Endothelial cell of umbilical vein (primary cell): Measurements from ENCODE around the gene LCMT2. TPM values are rescaled to one million over a fixed set of nuclear protein-coding genes. Genes with fewer than 3 reads are reported as not detected.

Source experiments
- BruUV-seq: library from RNA; stranded (reverse); fragments of 400-500 nt; replicated peaks from 2 replicates; lab custom pipeline; 2021; lab: Mats Ljungman, UMichigan
- CTCF ChIA-PET: fragments of 300-600, 350-600 bp; sonication (Branson Sonifier 250); formaldehyde crosslinking; loops from one replicate; lab custom pipeline; 2021; ENCODE audit warnings: antibody characterized with exemption, inconsistent platforms; lab: Charles Lee
- POLR2A ChIA-PET: fragments of 300-600, 350-600 bp; sonication (Branson Sonifier 250); formaldehyde crosslinking; loops from one replicate; lab custom pipeline; 2021; ENCODE audit warnings: antibody characterized with exemption, inconsistent platforms; lab: Charles Lee
- DNase-seq: peaks from one replicate; pipeline ENCODE4 v3.0.0-alpha.2; 2011; ENCODE audit warnings: low read depth, low spot score
- FAIRE-seq: peaks from 2 replicates; lab custom pipeline; 2011; peaks lifted over from hg19 to GRCh38; lab: Jason Lieb, UNC
- H2AFZ ChIP-seq: 2 replicates; pipeline ENCODE4 v1.6.0; 2012; ENCODE audit warnings: low read depth, low read length, control low read depth, inconsistent platforms
- H3K27ac ChIP-seq: 2 replicates; pipeline ENCODE4 v1.5.1; 2011; ENCODE audit warnings: low read depth, mild to moderate bottlenecking, control low read depth, low read length, moderate library complexity; ENCODE audit not compliant: insufficient read depth
- H3K27me3 ChIP-seq, 2 experiments: 2 replicates each; pipeline versions ENCODE4 v1.6.0 to v1.6.1; 2011; ENCODE audit warnings: low read length in 2 of 2, mixed read lengths in 1 of 2; ENCODE audit not compliant: control insufficient read depth in 2 of 2, insufficient read depth in 2 of 2
- H3K36me3 ChIP-seq, 2 experiments: 2 replicates in 1 of 2; 3 replicates in 1 of 2; pipeline ENCODE4 v1.5.1; 2011; ENCODE audit warnings: low read length in 2 of 2, mild to moderate bottlenecking in 1 of 2, moderate library complexity in 1 of 2; ENCODE audit not compliant: control insufficient read depth in 2 of 2, insufficient read depth in 2 of 2; ENCODE audit errors: extremely low read depth in 1 of 2
- H3K4me1 ChIP-seq: 3 replicates; pipeline ENCODE4 v1.5.1; 2011; ENCODE audit warnings: mild to moderate bottlenecking, low read length; ENCODE audit not compliant: control insufficient read depth, insufficient read depth; ENCODE audit errors: extremely low read depth
- H3K4me2 ChIP-seq: 2 replicates; pipeline ENCODE4 v1.6.1; 2011; ENCODE audit warnings: low read length, control low read depth, mixed read lengths; ENCODE audit not compliant: insufficient read depth
- H3K4me3 ChIP-seq, 3 experiments: fragments of 200-600 bp in 1 of 3; sonication (generic), shearing (Covaris generic) in 1 of 3; replicated peaks in 1 of 3; 2 replicates each; pipeline ENCODE4 v1.5.1; 2011 to 2016; ENCODE audit warnings: control low read depth in 3 of 3, low read length in 3 of 3, mild to moderate bottlenecking in 2 of 3, inconsistent platforms in 1 of 3, low read depth in 1 of 3, moderate library complexity in 1 of 3; ENCODE audit not compliant: insufficient read depth in 1 of 3
- H3K79me2 ChIP-seq: 2 replicates; pipeline ENCODE4 v1.6.0; 2012; ENCODE audit warnings: low read length, inconsistent platforms; ENCODE audit not compliant: control insufficient read depth, insufficient read depth
- H3K9ac ChIP-seq: replicated peaks from 2 replicates; pipeline ENCODE3; 2011; ENCODE audit warnings: low read length, control low read depth; ENCODE audit not compliant: insufficient read depth; ENCODE audit errors: extremely low read depth
- H3K9me1 ChIP-seq: replicated peaks from 3 replicates; pipeline ENCODE4 v1.6.0; 2011; ENCODE audit warnings: mild to moderate bottlenecking, low read length; ENCODE audit not compliant: control insufficient read depth, insufficient read depth; ENCODE audit errors: extremely low read depth
- H3K9me3 ChIP-seq: replicated peaks from 2 replicates; pipeline ENCODE4 v1.5.1; 2012; ENCODE audit warnings: low read length, inconsistent platforms; ENCODE audit not compliant: control insufficient read depth, insufficient read depth
- H4K20me1 ChIP-seq: replicated peaks from 2 replicates; pipeline ENCODE3; 2011; ENCODE audit warnings: mild to moderate bottlenecking, low read length; ENCODE audit not compliant: control insufficient read depth, insufficient read depth; ENCODE audit errors: extremely low read depth
- EZH2 ChIP-seq: IDR thresholded peaks from 2 replicates; pipeline ENCODE4 v1.6.1; 2012; ENCODE audit warnings: borderline replicate concordance, low read depth, mild to moderate bottlenecking, moderate library complexity, low read length, inconsistent platforms; ENCODE audit not compliant: severe bottlenecking
- FOS ChIP-seq: IDR thresholded peaks from 2 replicates; pipeline ENCODE4 v1.6.1; 2011; ENCODE audit warnings: mild to moderate bottlenecking, low read length, moderate library complexity, borderline replicate concordance; ENCODE audit not compliant: insufficient read depth
- GATA2 ChIP-seq: IDR thresholded peaks from 2 replicates; pipeline ENCODE4 v1.7.0; 2011; ENCODE audit warnings: low read depth, mild to moderate bottlenecking, moderate library complexity, mixed read lengths, low read length; ENCODE audit not compliant: insufficient read length, insufficient read depth
- JUN ChIP-seq: IDR thresholded peaks from 2 replicates; pipeline ENCODE4 v1.6.1; 2011; ENCODE audit warnings: borderline replicate concordance, low read depth; ENCODE audit not compliant: insufficient read length, insufficient read depth
- MYC ChIP-seq: IDR thresholded peaks from one replicate; pipeline ENCODE4 v1.6.1; 2011; ENCODE audit warnings: mild to moderate bottlenecking, low read depth, low read length
- POLR2A ChIP-seq: IDR thresholded peaks from 2 replicates; pipeline ENCODE4 v1.6.1; 2012; ENCODE audit warnings: low read depth, mild to moderate bottlenecking, control low read depth, low read length
- POLR2AphosphoS5 ChIP-seq: IDR thresholded peaks from 2 replicates; pipeline ENCODE4 v1.6.1; 2012; ENCODE audit warnings: low read depth, mild to moderate bottlenecking, control low read depth, low read length, moderate library complexity; ENCODE audit not compliant: insufficient read depth
- dilution Hi-C: fragments of 300-500 bp; cut with MboI; formaldehyde crosslinking; loops from one replicate; pipeline ENCODE4 v1.15.0; 2019; ENCODE audit warnings: low sequenced_read_pairs; ENCODE audit not compliant: extremely low pct_ligation_motif_present
- intact Hi-C: fragments of 100-400 bp; cut with micrococcal nuclease; formaldehyde crosslinking; loops from one replicate; pipeline ENCODE4 v1.10.0; 2022
- polyA plus RNA-seq, 4 experiments: library from polyadenylated mRNA; depleted of rRNA in 3 of 4; stranded (reverse) in 3 of 4; unstranded in 1 of 4; fragments of >200 nt; gene quantifications; 2 replicates each; pipeline versions ENCODE4 v1.2.1 to v1.2.3, GENCODE V29; 2011 to 2012; ENCODE audit warnings: missing spikeins in 1 of 4
- total RNA-seq: library from RNA; stranded (reverse); gene quantifications from 2 replicates; pipeline ENCODE4 v1.2.3, GENCODE V29; 2021
- TF ChIP-seq, protein P1 (sequence below): IDR thresholded peaks from 2 replicates; pipeline ENCODE4 v1.6.1; 2011; ENCODE audit not compliant: insufficient read depth, insufficient read length
- TF ChIP-seq, protein P2 (sequence below), 2 donors: IDR thresholded peaks; 1 replicate in 1 of 2; 2 replicates in 1 of 2; pipeline ENCODE4 v1.5.1; 2011; ENCODE audit warnings: low read length in 2 of 2, mild to moderate bottlenecking in 2 of 2, moderate library complexity in 2 of 2, control low read depth in 1 of 2, inconsistent platforms in 1 of 2, low read depth in 1 of 2; ENCODE audit not compliant: insufficient read depth in 1 of 2; ENCODE audit errors: extremely low read depth in 1 of 2

Gene LCMT2
- total and polyA plus RNA-seq, 2 donors (not counting 3 experiments of a cell fraction or from before 2014, with no cell fraction given), result 4.1 to 6.1 TPM

DNA sequence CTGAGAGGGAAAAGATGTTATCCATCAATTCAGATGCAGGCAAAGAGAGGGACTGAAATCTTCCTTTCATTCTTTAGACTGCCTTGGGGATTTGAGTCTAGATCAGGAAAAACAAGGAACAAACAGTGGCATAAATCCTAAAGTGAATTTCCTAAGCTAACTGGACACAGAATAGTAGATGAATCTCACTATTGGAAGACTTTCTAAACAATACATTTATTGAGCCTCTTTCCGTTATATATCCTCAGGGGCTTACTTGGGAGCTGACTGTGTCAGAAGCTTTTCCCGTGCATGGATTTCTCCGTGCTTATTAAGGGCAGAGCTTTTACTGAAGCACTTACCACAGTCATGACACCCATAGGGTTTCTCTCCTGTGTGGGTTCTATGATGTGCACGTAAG lies 30.4 kb upstream of the LCMT2 start:
- H3K27me3 ChIP-seq, result no peaks in the 10 kb centered on the region
- H4K20me1 ChIP-seq, result no peaks in the 10 kb centered on the region
- no peaks in the 10 kb centered on the region for H3K79me2 ChIP-seq
- intact Hi-C loops, result no loop called here
- no peak for FAIRE-seq
- H3K4me3 ChIP-seq, result no peak overlapping the region
- ChIA-PET POLR2A (no interaction called here), CTCF (no interaction called here)
- H3K36me3 ChIP-seq, result peaks cover 12% of the 10 kb centered on the region in 2 experiments
- dilution Hi-C loops, result no loop called here
- H3K9me1 ChIP-seq, result no peaks in the 10 kb centered on the region
- H3K9me3 ChIP-seq, result peaks cover 12% of the 10 kb centered on the region
- H3K4me2 ChIP-seq, result no peak overlapping the region
- no peak overlapping the region for H3K27ac ChIP-seq
- H3K9ac ChIP-seq, result no peak overlapping the region
- no peak overlapping the region for H2AFZ ChIP-seq
- BruUV-seq, result no TSS peak
- no peaks in the 10 kb centered on the region for H3K4me1 ChIP-seq
- no peak for DNase-seq
- no peak for TF ChIP-seq EZH2
- no peak for TF ChIP-seq MYC
- no peak for TF ChIP-seq FOS
- no peak for TF ChIP-seq POLR2AphosphoS5
- no peak for TF ChIP-seq JUN
- TF ChIP-seq, protein P1, sequence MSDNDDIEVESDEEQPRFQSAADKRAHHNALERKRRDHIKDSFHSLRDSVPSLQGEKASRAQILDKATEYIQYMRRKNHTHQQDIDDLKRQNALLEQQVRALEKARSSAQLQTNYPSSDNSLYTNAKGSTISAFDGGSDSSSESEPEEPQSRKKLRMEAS, result no peak
- no peak for TF ChIP-seq POLR2A
- TF ChIP-seq, protein P2, sequence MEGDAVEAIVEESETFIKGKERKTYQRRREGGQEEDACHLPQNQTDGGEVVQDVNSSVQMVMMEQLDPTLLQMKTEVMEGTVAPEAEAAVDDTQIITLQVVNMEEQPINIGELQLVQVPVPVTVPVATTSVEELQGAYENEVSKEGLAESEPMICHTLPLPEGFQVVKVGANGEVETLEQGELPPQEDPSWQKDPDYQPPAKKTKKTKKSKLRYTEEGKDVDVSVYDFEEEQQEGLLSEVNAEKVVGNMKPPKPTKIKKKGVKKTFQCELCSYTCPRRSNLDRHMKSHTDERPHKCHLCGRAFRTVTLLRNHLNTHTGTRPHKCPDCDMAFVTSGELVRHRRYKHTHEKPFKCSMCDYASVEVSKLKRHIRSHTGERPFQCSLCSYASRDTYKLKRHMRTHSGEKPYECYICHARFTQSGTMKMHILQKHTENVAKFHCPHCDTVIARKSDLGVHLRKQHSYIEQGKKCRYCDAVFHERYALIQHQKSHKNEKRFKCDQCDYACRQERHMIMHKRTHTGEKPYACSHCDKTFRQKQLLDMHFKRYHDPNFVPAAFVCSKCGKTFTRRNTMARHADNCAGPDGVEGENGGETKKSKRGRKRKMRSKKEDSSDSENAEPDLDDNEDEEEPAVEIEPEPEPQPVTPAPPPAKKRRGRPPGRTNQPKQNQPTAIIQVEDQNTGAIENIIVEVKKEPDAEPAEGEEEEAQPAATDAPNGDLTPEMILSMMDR (IDR thresholded peaks at IDR 0.05; ENCODE audit: extremely low read depth in 1 of 2, insufficient read depth in 1 of 2, low read depth in 1 of 2, low read length in 2 of 2), result no peak
- no peak for TF ChIP-seq GATA2
